ENCODE measurements around the gene COL18A1. TPM values are rescaled to one million over a fixed set of nuclear protein-coding genes. Genes with fewer than 3 reads are reported as not detected.

COL18A1 gene
- total RNA-seq, 4 donors from 2014 or later: 97.7 to 173 (median 110) TPM

- 74% methylated on average over 12 of the region's 30 CpGs for WGBS
- intact Hi-C loops (cut with DNase I): no loop called here
- Histone ChIP-seq H3K4me3 (no peak overlapping the region), H3K36me3 (no peaks in the 10 kb centered on the region), H3K9me3 (no peaks in the 10 kb centered on the region), H3K27me3 (peaks cover 0 to 20% (median 0%) of the 10 kb centered on the region in 4 donors), H3K27ac (replicated peaks in 1 of 4) (no peak overlapping the region), H3K4me1 (no peaks in the 10 kb centered on the region)
- no peak for DNase-seq (ENCODE audit: extremely low spot score)
- TF ChIP-seq EP300 (IDR thresholded peaks at IDR 0.05) (no peak), POLR2A (IDR thresholded peaks at IDR 0.05; ENCODE audit: low read depth) (no peak), POLR2AphosphoS5 (IDR thresholded peaks at IDR 0.05) (no peak)
- TF ChIP-seq, protein P1, sequence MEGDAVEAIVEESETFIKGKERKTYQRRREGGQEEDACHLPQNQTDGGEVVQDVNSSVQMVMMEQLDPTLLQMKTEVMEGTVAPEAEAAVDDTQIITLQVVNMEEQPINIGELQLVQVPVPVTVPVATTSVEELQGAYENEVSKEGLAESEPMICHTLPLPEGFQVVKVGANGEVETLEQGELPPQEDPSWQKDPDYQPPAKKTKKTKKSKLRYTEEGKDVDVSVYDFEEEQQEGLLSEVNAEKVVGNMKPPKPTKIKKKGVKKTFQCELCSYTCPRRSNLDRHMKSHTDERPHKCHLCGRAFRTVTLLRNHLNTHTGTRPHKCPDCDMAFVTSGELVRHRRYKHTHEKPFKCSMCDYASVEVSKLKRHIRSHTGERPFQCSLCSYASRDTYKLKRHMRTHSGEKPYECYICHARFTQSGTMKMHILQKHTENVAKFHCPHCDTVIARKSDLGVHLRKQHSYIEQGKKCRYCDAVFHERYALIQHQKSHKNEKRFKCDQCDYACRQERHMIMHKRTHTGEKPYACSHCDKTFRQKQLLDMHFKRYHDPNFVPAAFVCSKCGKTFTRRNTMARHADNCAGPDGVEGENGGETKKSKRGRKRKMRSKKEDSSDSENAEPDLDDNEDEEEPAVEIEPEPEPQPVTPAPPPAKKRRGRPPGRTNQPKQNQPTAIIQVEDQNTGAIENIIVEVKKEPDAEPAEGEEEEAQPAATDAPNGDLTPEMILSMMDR (IDR thresholded peaks at IDR 0.05): no peak
Measured at GRCh38 chr21:45393833-45394638, 10.9 kb upstream of the COL18A1 start.

GRCh38 chr21:45396620-45396995, 8.4 kb upstream of the COL18A1 start:
- TF ChIP-seq, protein P1 (IDR thresholded peaks at IDR 0.05): no peak
- no peak for TF ChIP-seq POLR2A (IDR thresholded peaks at IDR 0.05; ENCODE audit: low read depth)
- no peak for DNase-seq (ENCODE audit: extremely low spot score)
- H3K36me3 ChIP-seq: no peaks in the 10 kb centered on the region
- H3K27ac ChIP-seq (replicated peaks in 1 of 4): no peak overlapping the region
- intact Hi-C loops (cut with DNase I): no loop called here
- no peak overlapping the region for H3K4me3 ChIP-seq
- 85% methylated on average over 8 of the region's 8 CpGs for WGBS
- peaks cover 0 to 13% (median 0%) of the 10 kb centered on the region in 4 donors for H3K27me3 ChIP-seq
- H3K9me3 ChIP-seq: peaks cover 0 to 5% (median 3%) of the 10 kb centered on the region in 4 donors
- no peaks in the 10 kb centered on the region for H3K4me1 ChIP-seq

DNA sequence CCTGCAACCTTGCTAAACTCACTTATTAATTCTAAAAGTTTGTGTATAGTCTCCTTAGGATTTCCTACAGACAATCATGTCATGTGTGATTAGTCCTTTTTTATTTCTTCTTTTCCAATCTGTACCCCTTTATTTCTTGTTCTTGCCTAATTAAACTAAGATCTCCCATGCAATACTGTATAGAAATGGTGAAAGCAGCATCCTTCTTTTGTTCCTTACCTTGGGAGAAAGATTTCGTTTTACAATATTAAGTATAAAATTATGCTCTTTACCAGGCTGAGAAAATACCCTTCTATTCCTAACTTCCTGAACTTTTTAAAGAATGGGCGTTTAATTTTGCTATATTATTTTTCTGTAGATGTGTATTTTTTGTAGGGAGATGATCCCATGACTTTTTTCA, 7.6 kb upstream of the COL18A1 start:
- Histone ChIP-seq H3K27me3 (peaks cover 0 to 11% (median 0%) of the 10 kb centered on the region in 4 donors), H3K4me1 (no peaks in the 10 kb centered on the region), H3K36me3 (no peaks in the 10 kb centered on the region), H3K9me3 (peaks cover 0 to 9% (median 3%) of the 10 kb centered on the region in 4 donors), H3K27ac (replicated peaks in 1 of 4) (no peak overlapping the region), H3K4me3 (no peak overlapping the region)
- no peak for TF ChIP-seq EP300 (IDR thresholded peaks at IDR 0.05)
- TF ChIP-seq, protein P1 (IDR thresholded peaks at IDR 0.05): no peak
- WGBS: 86% methylated on average over 2 of the region's 2 CpGs
- intact Hi-C loops (cut with DNase I): no loop called here
- no peak for DNase-seq (ENCODE audit: extremely low spot score)

DNA sequence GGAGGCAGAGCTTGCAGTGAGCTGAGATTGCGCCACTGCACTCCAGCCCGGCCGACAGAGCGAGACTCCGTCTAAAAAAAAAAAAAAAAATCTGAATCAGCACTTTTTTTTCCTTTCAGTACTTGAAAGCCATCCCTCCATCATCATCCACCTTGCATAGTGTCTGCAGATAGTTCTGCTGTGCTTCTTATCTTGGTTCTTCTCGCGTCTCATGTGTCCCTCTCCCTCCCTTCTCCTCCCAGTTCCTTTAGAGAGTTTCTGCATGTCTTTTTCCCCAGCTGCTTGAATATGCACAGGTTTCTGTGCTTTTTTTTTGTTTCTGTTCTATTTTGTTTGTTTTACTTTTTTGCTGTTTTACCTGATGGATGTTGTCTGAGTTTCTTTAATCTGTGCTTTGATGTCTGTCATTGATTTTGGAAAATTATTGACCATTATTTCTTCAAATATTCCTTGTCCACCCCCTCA, 3.9 kb upstream of the COL18A1 start:
- H3K27ac ChIP-seq (replicated peaks in 1 of 4): no peak overlapping the region
- 92% methylated on average over 7 of the region's 7 CpGs for WGBS
- H3K4me1 ChIP-seq: peaks cover 10 to 25% (median 19%) of the 10 kb centered on the region in 4 donors
- peaks cover 0 to 9% (median 3%) of the 10 kb centered on the region in 4 donors for H3K9me3 ChIP-seq
- DNase-seq (ENCODE audit: extremely low spot score): no peak
- intact Hi-C loops (cut with DNase I): no loop called here
- no peak overlapping the region for H3K4me3 ChIP-seq
- no peak for TF ChIP-seq POLR2A (IDR thresholded peaks at IDR 0.05; ENCODE audit: low read depth)
- TF ChIP-seq, protein P1 (IDR thresholded peaks at IDR 0.05): no peak
- TF ChIP-seq POLR2AphosphoS5 (IDR thresholded peaks at IDR 0.05): no peak
- no peak for TF ChIP-seq EP300 (IDR thresholded peaks at IDR 0.05)
- no peaks in the 10 kb centered on the region for H3K36me3 ChIP-seq
- H3K27me3 ChIP-seq: peaks cover 0 to 10% (median 0%) of the 10 kb centered on the region in 4 donors
